Erythroblast (primary cell): ENCODE measurements around the gene SARM1.

Experiments used
- GATA1 ChIP-seq: IDR thresholded peaks from 2 replicates; pipeline ENCODE4 v1.6.1; 2011; ENCODE audit warnings: low read depth, mild to moderate bottlenecking, control low read depth, low read length, moderate library complexity
- POLR2A ChIP-seq: IDR thresholded peaks from 2 replicates; pipeline ENCODE4 v1.6.1; 2011; ENCODE audit warnings: mild to moderate bottlenecking, low read length

- TF ChIP-seq POLR2A = no peak
- TF ChIP-seq GATA1 = no peak
These were observed 24.5 kb downstream of the SARM1 start for GRCh38 chr17:28395968-28396367.
